ENCODE results near the gene MUTYH.

GRCh38 chr1:45306905-45307304, 33.3 kb downstream of the MUTYH start:
- no peak for TF ChIP-seq USF1 (CRISPR knock-in tag; IDR thresholded peaks at IDR 0.05)
- no peak for TF ChIP-seq NR2C2 (CRISPR knock-in tag; IDR thresholded peaks at IDR 0.05)
- TF ChIP-seq ZNF232 (CRISPR knock-in tag; IDR thresholded peaks at IDR 0.05) = no peak
- no peak for TF ChIP-seq CTCF (IDR thresholded peaks at IDR 0.05)
- no peak for TF ChIP-seq USF2 (CRISPR knock-in tag; IDR thresholded peaks at IDR 0.05)
- no peak for TF ChIP-seq ARID4B (CRISPR knock-in tag; IDR thresholded peaks at IDR 0.05; ENCODE audit: borderline replicate concordance)
- no peak for TF ChIP-seq ZNF512 (CRISPR knock-in tag; IDR thresholded peaks at IDR 0.05; ENCODE audit: borderline replicate concordance)
- TF ChIP-seq PREB (CRISPR knock-in tag; IDR thresholded peaks at IDR 0.05; ENCODE audit: borderline replicate concordance) = no peak
- TF ChIP-seq HMGXB4 (CRISPR knock-in tag; IDR thresholded peaks at IDR 0.05) = no peak
- TF ChIP-seq ZBTB43 (CRISPR knock-in tag; IDR thresholded peaks at IDR 0.05) = no peak
- no peak for TF ChIP-seq CBFB (CRISPR knock-in tag; IDR thresholded peaks at IDR 0.05; ENCODE audit: low read depth)
- TF ChIP-seq ATF1 (CRISPR knock-in tag; IDR thresholded peaks at IDR 0.05) = no peak
- no peak for TF ChIP-seq RELA (CRISPR knock-in tag; IDR thresholded peaks at IDR 0.05; ENCODE audit: borderline replicate concordance)
- TF ChIP-seq ZSCAN18 (CRISPR knock-in tag; IDR thresholded peaks at IDR 0.05) = no peak

All from WTC11 (cell line).